ENCODE results near the gene RAB14. TPM values are rescaled to one million over a fixed set of nuclear protein-coding genes. Genes with fewer than 3 reads are reported as not detected.
"Not testable (repeated sequence)": the region's sequence is repeated elsewhere in the genome, so short reads cannot be mapped to it uniquely, and the experiment has no call there.

RAB14 gene
- total RNA-seq, 2 experiments from 2014 or later: 58.2 to 58.5 TPM

GRCh38 chr9:121187636-121188305 lies 13.9 kb downstream of the RAB14 start:
- Mint-ChIP-seq H3K36me3 (peaks cover 22% of the 10 kb centered on the region), H3K27me3 (no peaks in the 10 kb centered on the region), H3K9me3 (no peaks in the 10 kb centered on the region), H3K27ac (peak overlapping the region; percentile 5), H3K4me1 (ENCODE audit: low read depth) (peaks cover 79% of the 10 kb centered on the region), H3K4me3 (no peak overlapping the region)
- intact Hi-C loops (cut with micrococcal nuclease): loop anchor here (5.0 kb wide), 1 partner anchor 110 kb away; no protein-coding TSS in a partner anchor
- POLR2A ChIA-PET: interaction anchor here (2.6 kb wide), 1 partner anchor 11 kb away, joined by 10 read pairs; no protein-coding TSS in a partner anchor
- CTCF ChIA-PET: interaction anchor here (1.0 kb wide), 1 partner anchor 18 kb away, joined by 4 read pairs; no protein-coding TSS in a partner anchor
- DNase-seq: no peak

- peaks cover 31% of the 10 kb centered on the region for H3K36me3 Mint-ChIP-seq
- no peaks in the 10 kb centered on the region for H3K9me3 Mint-ChIP-seq
- ChIA-PET CTCF (interaction anchor here (0.5 to 1.7 kb wide), 7 partner anchors 9 to 92 kb away, joined by 3 to 6 read pairs (median 4); no protein-coding TSS in a partner anchor), POLR2A (interaction anchor here (1.4 to 2.6 kb wide), 2 partner anchors 13 to 16 kb away, joined by 7 to 10 read pairs; partner anchors contain the start of gene RAB14)
- DNase-seq: no peak
- H3K27ac Mint-ChIP-seq: peak overlapping the region; percentile 83
- intact Hi-C loops (cut with micrococcal nuclease): loop anchor here (5.0 kb wide), 1 partner anchor 109 kb away; no protein-coding TSS in a partner anchor
- H3K4me3 Mint-ChIP-seq: no peak overlapping the region
- H3K4me1 Mint-ChIP-seq (ENCODE audit: low read depth): peaks cover 64% of the 10 kb centered on the region
- no peaks in the 10 kb centered on the region for H3K27me3 Mint-ChIP-seq
Observed at GRCh38 chr9:121185774-121186403, 15.8 kb downstream of the RAB14 start.

- peaks cover 59% of the 10 kb centered on the region for H3K4me1 Mint-ChIP-seq (ENCODE audit: low read depth)
- POLR2A ChIA-PET: interaction anchor here (1.4 to 2.6 kb wide), 2 partner anchors 14 to 17 kb away, joined by 7 to 10 read pairs; partner anchors contain the start of gene RAB14
- H3K27ac Mint-ChIP-seq: peak overlapping the region; percentile 83
- no peak overlapping the region for H3K4me3 Mint-ChIP-seq
- DNase-seq: no peak
- no peaks in the 10 kb centered on the region for H3K27me3 Mint-ChIP-seq
- CTCF ChIA-PET: interaction anchor here (0.5 to 1.7 kb wide), 5 partner anchors 9 to 28 kb away, joined by 3 to 6 read pairs (median 4); no protein-coding TSS in a partner anchor
- H3K9me3 Mint-ChIP-seq: no peaks in the 10 kb centered on the region
- H3K36me3 Mint-ChIP-seq: peaks cover 34% of the 10 kb centered on the region
- intact Hi-C loops (cut with micrococcal nuclease): loop anchor here (5.0 kb wide), 1 partner anchor 108 kb away; no protein-coding TSS in a partner anchor
Observed at GRCh38 chr9:121185178-121185745, 16.4 kb downstream of the RAB14 start.

GRCh38 chr9:121184463-121184862 lies 17.2 kb downstream of the RAB14 start:
- Mint-ChIP-seq H3K27me3 (no peaks in the 10 kb centered on the region), H3K4me1 (ENCODE audit: low read depth) (peaks cover 55% of the 10 kb centered on the region)

GRCh38 chr9:121183666-121184423 lies 17.8 kb downstream of the RAB14 start:
- H3K27ac Mint-ChIP-seq: peak overlapping the region; percentile 60
- no peak overlapping the region for H3K4me3 Mint-ChIP-seq
- CTCF ChIA-PET: interaction anchor here (0.7 to 1.7 kb wide), 3 partner anchors 11 to 29 kb away, joined by 3 to 6 read pairs (median 5); no protein-coding TSS in a partner anchor
- no peaks in the 10 kb centered on the region for H3K27me3 Mint-ChIP-seq
- H3K36me3 Mint-ChIP-seq: peaks cover 38% of the 10 kb centered on the region
- intact Hi-C loops (cut with micrococcal nuclease): no loop called here
- peaks cover 50% of the 10 kb centered on the region for H3K4me1 Mint-ChIP-seq (ENCODE audit: low read depth)
- DNase-seq: no peak
- no peaks in the 10 kb centered on the region for H3K9me3 Mint-ChIP-seq
- POLR2A ChIA-PET: no interaction called here

More at GRCh38 chr9:121184463-121184862, 17.2 kb downstream of the RAB14 start:
- DNase-seq: no peak
- H3K4me3 Mint-ChIP-seq: no peak overlapping the region
- POLR2A ChIA-PET: no interaction called here
- CTCF ChIA-PET: interaction anchor here (0.7 to 1.7 kb wide), 3 partner anchors 12 to 29 kb away, joined by 3 to 6 read pairs (median 5); no protein-coding TSS in a partner anchor
- intact Hi-C loops (cut with micrococcal nuclease): no loop called here
- peaks cover 38% of the 10 kb centered on the region for H3K36me3 Mint-ChIP-seq
- peak overlapping the region; percentile 72 for H3K27ac Mint-ChIP-seq
- no peaks in the 10 kb centered on the region for H3K9me3 Mint-ChIP-seq

GRCh38 chr9:121182989-121183388 lies 18.7 kb downstream of the RAB14 start:
- POLR2A ChIA-PET: no interaction called here
- CTCF ChIA-PET: interaction anchor here (1.7 kb wide), 1 partner anchor 14 kb away, joined by 6 read pairs; no protein-coding TSS in a partner anchor
- Mint-ChIP-seq H3K4me1 (ENCODE audit: low read depth) (peaks cover 44% of the 10 kb centered on the region), H3K27ac (peak overlapping the region; percentile 60), H3K9me3 (no peaks in the 10 kb centered on the region), H3K36me3 (peaks cover 43% of the 10 kb centered on the region), H3K27me3 (no peaks in the 10 kb centered on the region), H3K4me3 (no peak overlapping the region)
- no peak for DNase-seq
- intact Hi-C loops (cut with micrococcal nuclease): no loop called here

GRCh38 chr9:121182101-121182836 lies 19.4 kb downstream of the RAB14 start:
- peaks cover 38% of the 10 kb centered on the region for H3K4me1 Mint-ChIP-seq (ENCODE audit: low read depth)
- CTCF ChIA-PET: no interaction called here
- H3K9me3 Mint-ChIP-seq: no peaks in the 10 kb centered on the region
- H3K36me3 Mint-ChIP-seq: peaks cover 45% of the 10 kb centered on the region
- no peaks in the 10 kb centered on the region for H3K27me3 Mint-ChIP-seq
- intact Hi-C loops (cut with micrococcal nuclease): no loop called here
- no peak for DNase-seq
- no peak overlapping the region for H3K4me3 Mint-ChIP-seq
- peak overlapping the region; percentile 42 for H3K27ac Mint-ChIP-seq
- POLR2A ChIA-PET: no interaction called here

GRCh38 chr9:121179930-121180681 lies 21.6 kb downstream of the RAB14 start:
- intact Hi-C loops (cut with micrococcal nuclease): no loop called here
- no peak overlapping the region for H3K4me3 Mint-ChIP-seq
- no peak for DNase-seq
- peak overlapping the region; percentile 6 for H3K27ac Mint-ChIP-seq
- no peaks in the 10 kb centered on the region for H3K27me3 Mint-ChIP-seq
- CTCF ChIA-PET: interaction anchor here (1.2 kb wide), 1 partner anchor 11 kb away, joined by 4 read pairs; no protein-coding TSS in a partner anchor
- H3K9me3 Mint-ChIP-seq: no peaks in the 10 kb centered on the region
- POLR2A ChIA-PET: no interaction called here
- peaks cover 46% of the 10 kb centered on the region for H3K36me3 Mint-ChIP-seq
- H3K4me1 Mint-ChIP-seq (ENCODE audit: low read depth): peaks cover 20% of the 10 kb centered on the region

GRCh38 chr9:121179373-121179721 lies 22.3 kb downstream of the RAB14 start:
- POLR2A ChIA-PET; H3K27me3 Mint-ChIP-seq; H3K27ac Mint-ChIP-seq; DNase-seq; intact Hi-C loops (cut with micrococcal nuclease); CTCF ChIA-PET; H3K9me3 Mint-ChIP-seq; H3K4me3 Mint-ChIP-seq: not testable (repeated sequence)
- Mint-ChIP-seq H3K36me3 (peaks cover 47% of the 10 kb centered on the region), H3K4me1 (ENCODE audit: low read depth) (peaks cover 14% of the 10 kb centered on the region)

GRCh38 chr9:121178676-121179372 lies 22.8 kb downstream of the RAB14 start:
- H3K27ac Mint-ChIP-seq: no peak overlapping the region

More at GRCh38 chr9:121178676-121179372, 22.8 kb downstream of the RAB14 start:
- intact Hi-C loops (cut with micrococcal nuclease): no loop called here
- POLR2A ChIA-PET: no interaction called here
- Mint-ChIP-seq H3K36me3 (peaks cover 48% of the 10 kb centered on the region), H3K4me1 (ENCODE audit: low read depth) (peaks cover 10% of the 10 kb centered on the region), H3K9me3 (no peaks in the 10 kb centered on the region), H3K27me3 (no peaks in the 10 kb centered on the region), H3K4me3 (no peak overlapping the region)
- no peak for DNase-seq
- CTCF ChIA-PET: no interaction called here
